ENCODE results near the gene CLDN9. TPM values are rescaled to one million over a fixed set of nuclear protein-coding genes. Genes with fewer than 3 reads are reported as not detected.

The CLDN9 gene
- total RNA-seq, 1 donor, result not detected

DNA sequence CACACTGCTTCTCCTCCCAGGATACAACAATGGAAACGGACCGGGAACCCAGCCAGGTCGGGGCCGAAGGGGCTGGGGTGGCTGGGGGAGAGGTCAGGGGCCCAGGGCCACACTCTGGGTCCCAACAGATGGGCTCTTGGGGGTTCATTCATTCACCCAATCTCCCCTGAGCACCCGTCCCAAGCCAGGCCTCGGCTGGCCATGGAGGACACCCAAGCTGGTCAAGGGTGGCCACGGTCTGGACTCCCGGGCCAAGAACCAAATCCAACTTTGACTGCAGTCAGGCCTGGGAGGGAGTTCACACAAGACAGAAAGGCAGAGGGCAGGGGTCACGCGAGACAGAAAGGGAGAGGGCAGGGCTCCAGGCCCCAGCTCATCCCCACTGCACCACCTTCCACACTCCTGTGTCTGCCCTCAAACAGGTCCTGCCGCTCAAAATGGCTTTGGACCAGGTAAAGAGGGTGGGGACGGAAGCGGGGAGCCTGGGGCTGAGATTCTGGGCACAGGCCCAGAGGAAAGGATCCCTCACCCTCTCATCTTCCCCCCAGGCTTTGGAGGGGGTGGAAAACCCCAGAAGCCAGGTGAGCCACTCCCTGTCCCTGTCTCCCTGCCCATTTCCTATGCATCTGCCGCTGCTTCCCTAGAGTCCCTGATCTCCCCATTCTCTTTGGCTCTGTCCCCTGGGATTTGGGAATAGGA lies 20.2 kb upstream of the CLDN9 start:
- H3K4me3 ChIP-seq (ENCODE audit: low read depth, low read length), result no peak overlapping the region
- no peak for DNase-seq (ENCODE audit: low read depth)

DNA sequence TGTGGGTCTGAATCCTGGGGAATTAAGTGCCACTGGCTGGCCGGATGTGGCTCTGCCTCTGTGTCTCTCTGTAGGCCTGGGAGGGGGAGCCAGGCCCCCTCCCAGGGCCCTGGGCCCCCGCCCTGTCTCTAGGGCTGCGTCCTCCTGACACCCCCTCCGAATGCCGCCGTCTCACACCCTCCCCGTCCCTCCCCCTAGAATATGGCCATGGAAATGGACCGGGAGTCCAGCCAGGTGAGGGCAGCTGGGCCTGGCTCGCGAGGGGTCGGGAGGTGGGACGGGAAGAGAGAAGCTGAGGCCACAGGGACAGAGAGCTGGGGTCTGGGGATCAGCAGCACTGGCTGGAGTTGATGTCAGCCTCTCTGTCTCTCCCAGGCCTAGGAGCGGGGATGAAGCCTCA lies 16.4 kb upstream of the CLDN9 start:
- TF ChIP-seq, protein P1, sequence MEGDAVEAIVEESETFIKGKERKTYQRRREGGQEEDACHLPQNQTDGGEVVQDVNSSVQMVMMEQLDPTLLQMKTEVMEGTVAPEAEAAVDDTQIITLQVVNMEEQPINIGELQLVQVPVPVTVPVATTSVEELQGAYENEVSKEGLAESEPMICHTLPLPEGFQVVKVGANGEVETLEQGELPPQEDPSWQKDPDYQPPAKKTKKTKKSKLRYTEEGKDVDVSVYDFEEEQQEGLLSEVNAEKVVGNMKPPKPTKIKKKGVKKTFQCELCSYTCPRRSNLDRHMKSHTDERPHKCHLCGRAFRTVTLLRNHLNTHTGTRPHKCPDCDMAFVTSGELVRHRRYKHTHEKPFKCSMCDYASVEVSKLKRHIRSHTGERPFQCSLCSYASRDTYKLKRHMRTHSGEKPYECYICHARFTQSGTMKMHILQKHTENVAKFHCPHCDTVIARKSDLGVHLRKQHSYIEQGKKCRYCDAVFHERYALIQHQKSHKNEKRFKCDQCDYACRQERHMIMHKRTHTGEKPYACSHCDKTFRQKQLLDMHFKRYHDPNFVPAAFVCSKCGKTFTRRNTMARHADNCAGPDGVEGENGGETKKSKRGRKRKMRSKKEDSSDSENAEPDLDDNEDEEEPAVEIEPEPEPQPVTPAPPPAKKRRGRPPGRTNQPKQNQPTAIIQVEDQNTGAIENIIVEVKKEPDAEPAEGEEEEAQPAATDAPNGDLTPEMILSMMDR (IDR thresholded peaks at IDR 0.05; ENCODE audit: insufficient read depth, low read length), result no peak
- no peak for DNase-seq (ENCODE audit: low read depth)
- H3K4me3 ChIP-seq (ENCODE audit: low read depth, low read length), result no peak overlapping the region

More for the DNA sequence above, 20.2 kb upstream of the CLDN9 start:
- TF ChIP-seq, protein P1 (IDR thresholded peaks at IDR 0.05; ENCODE audit: insufficient read depth, low read length), result no peak

DNA sequence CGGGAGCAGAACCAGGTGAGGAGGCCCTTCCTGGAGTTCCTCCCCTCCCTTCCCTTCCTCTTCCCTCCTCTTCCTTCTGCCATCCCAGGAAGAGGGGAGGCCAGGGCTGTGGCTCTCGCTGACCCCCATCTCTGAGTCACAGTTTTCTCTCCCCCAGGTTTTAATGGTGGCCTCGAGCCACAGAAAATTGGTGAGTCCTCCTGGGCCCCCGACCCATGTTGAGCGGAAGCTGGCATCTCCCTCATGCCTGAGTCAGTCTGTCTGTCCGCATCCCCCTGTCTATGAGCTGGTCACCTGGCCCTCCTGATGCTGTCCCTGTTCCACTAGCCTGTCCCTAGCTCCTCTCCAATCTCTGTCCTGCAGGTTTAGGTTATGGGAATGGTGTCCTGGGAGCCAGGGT lies 12.8 kb upstream of the CLDN9 start:
- no peak overlapping the region for H3K4me3 ChIP-seq (ENCODE audit: low read depth, low read length)
- TF ChIP-seq, protein P1 (IDR thresholded peaks at IDR 0.05; ENCODE audit: insufficient read depth, low read length), result no peak
- no peak for DNase-seq (ENCODE audit: low read depth)

DNA sequence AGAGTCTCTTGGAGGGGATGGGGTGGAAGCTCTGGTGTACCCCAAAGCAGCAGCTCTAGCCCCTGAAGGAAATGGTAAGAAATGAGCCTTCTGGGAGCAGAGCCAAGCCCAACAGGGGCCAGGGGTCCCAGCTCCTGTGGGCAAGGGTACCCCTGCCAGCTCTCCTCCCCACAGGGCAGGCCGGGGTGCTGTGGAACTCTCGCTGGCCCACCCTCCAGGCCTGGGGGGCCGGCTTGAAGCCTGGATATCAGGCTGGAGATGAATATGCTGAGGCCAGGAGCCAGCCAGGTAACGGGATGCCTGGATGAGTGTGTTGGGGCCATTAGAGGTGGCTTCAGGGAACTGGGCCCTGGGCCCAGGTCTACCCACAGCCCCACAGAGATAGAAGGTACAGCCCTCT lies 12.2 kb upstream of the CLDN9 start:
- H3K4me3 ChIP-seq (ENCODE audit: low read depth, low read length), result no peak overlapping the region
- DNase-seq (ENCODE audit: low read depth), result no peak
- TF ChIP-seq, protein P1 (IDR thresholded peaks at IDR 0.05; ENCODE audit: insufficient read depth, low read length), result no peak

DNA sequence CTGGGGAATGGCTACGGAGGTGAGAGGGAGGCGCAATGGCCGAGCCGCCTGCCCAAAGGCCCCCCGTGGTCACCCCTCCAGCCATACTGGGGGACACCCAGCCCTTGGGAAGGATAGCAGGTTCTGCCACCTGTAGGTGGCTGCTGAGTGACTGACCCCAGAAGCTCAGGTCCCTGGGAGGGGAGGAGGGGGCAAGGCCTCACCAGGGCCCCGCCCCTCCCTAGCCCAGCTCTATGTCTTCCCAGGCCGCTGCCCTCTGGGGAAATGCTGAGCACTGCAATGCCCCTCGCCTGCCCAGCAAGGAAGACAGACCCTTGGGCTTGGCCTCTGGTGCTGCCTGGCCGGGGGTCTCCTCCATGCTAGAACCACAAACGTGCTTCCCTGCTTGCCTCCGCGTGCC lies 11.4 kb upstream of the CLDN9 start:
- no peak overlapping the region for H3K4me3 ChIP-seq (ENCODE audit: low read depth, low read length)
- TF ChIP-seq, protein P1 (IDR thresholded peaks at IDR 0.05; ENCODE audit: insufficient read depth, low read length), result no peak
- DNase-seq (ENCODE audit: low read depth), result no peak

DNA sequence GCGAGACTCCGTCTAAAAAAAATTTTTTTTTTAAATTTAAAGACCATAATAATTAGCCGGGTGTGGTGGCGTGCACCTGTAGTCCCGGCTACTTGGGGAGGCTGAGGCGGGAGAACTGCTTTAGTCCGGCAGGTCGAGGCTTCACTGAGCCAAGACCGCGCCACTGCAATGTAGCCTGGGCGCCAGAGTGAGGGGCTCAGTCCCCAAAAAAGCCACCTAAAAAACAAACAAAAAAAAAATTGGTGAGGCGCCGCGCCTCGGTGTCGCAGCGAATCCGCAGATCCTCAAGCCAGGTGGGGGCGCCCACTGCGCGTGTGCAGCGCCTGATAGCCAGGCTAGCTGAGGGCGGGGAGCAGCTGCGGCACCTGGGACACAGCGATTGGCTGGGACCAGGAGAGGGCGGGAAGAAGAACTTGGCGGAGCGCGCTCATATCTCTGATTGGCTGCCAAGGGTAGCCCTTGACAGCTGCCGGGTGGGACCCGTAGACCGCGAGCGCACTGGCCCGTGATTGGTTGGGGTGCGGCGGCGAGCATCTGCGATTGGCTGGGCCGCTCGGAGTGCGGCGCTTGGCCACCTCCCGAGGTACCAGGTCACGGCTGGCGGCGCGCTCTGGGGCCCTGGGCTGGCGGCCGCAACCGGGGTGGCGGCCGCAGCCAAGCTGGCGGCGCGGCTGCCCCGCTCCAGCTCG lies 9.0 kb upstream of the CLDN9 start:
- H3K4me3 ChIP-seq (ENCODE audit: low read depth, low read length), result no peak overlapping the region
- DNase-seq (ENCODE audit: low read depth), result peak; percentile 98
- TF ChIP-seq, protein P1 (IDR thresholded peaks at IDR 0.05; ENCODE audit: insufficient read depth, low read length), result peak; percentile 25
